ENCODE measurements around the gene CFAP90. TPM values are rescaled to one million over a fixed set of nuclear protein-coding genes. Genes with fewer than 3 reads are reported as not detected.

The CFAP90 gene
- total RNA-seq, 4 donors from 2014 or later, result 0.21 to 0.32 TPM; not detected in 2

DNA sequence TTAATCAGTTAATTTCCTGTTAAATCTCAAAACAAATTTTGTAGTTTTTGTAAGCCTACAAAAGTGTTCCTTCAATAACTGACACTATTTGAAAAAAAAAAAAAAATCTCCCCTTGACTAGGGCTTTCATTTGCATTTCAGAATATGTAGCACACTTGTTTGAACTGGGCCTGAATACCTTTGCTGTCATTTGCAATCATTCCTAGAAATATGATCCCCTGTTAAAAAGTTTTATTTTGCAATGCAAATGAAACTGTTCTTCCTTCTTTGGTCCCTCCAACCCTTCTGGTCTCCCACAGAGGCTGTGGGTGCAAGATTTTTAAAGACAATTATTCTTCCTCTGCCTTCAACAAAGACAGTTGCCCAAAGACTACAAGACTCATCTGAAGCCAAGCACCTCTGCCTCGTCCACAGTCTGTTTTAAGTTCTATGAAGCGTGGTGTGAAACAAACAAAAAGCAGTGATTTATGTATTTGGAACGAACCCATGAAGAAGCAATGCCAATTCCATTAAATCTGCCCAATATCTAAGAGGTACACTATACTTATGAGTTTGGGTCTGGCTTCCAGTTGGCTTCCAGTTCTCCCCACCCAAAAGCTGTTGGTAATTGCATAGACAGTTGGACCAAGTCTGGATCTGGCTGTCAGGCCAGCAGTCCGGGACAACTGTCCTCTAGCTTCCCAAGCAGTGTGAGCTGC, 66.1 kb downstream of the CFAP90 start:
- TF ChIP-seq CTCF (IDR thresholded peaks at IDR 0.05) (no peak), POLR2A (IDR thresholded peaks at IDR 0.05) (no peak)
- 56 to 57% methylated on average over 4 of the region's 4 CpGs for WGBS, 2 donors
- no peak overlapping the region for H3K4me3 ChIP-seq (ENCODE audit: low read depth, poor library complexity, severe bottlenecking)
- intact Hi-C loops (cut with DNase I; ENCODE audit: low total_unique reads), result no loop called here
- no peak for DNase-seq (ENCODE audit: low spot score in 2 of 2)

DNA sequence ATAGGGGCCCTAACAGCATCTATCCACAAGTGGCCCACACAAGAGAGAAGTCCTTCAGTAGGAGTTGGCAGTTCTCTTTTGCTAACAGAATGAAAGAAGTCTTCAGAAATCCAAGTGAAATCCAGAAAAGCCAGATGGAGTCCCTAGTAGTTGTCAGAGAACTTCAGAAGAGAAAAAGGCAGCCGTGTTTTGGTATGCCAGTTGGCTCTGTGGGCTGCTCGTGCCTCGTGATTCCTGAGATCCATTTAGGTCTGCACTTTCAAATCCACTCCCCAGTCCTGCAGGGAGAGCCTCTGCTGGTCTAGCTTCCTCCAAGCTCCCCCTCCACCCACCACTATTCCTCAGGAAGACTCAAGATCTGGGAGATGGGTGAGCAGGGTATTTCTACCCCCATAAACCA, 69.0 kb downstream of the CFAP90 start:
- intact Hi-C loops (cut with DNase I; ENCODE audit: low total_unique reads), result no loop called here
- no peak for DNase-seq (ENCODE audit: low spot score in 2 of 2)
- no peak overlapping the region for H3K4me3 ChIP-seq (ENCODE audit: low read depth, poor library complexity, severe bottlenecking)
- TF ChIP-seq POLR2A (IDR thresholded peaks at IDR 0.05) (no peak), CTCF (IDR thresholded peaks at IDR 0.05) (no peak)
- 32 to 48% methylated on average over 3 of the region's 3 CpGs for WGBS, 2 donors

Other genes starting within 250 kb of the CFAP90 start
- 10 to 100 TPM in 1 of 4 donors, 1 to 10 TPM in 3; 6.0 to 17.6 (median 8.4) TPM for gene FASTKD3, start 17.9 kb upstream of the CFAP90 start, total RNA-seq
- gene MTRR, start 18.0 kb upstream of the CFAP90 start, total RNA-seq, result 10 to 100 TPM; 22.6 to 45.4 (median 30.5) TPM

All from lower leg skin (tissue), 4 donors.